Measurements from ENCODE around the gene ZNF654. TPM values are rescaled to one million over a fixed set of nuclear protein-coding genes. Genes with fewer than 3 reads are reported as not detected.

Gene ZNF654
- total and polyA plus RNA-seq, 2 donors (not counting 3 experiments of a cell fraction or from before 2014, with no cell fraction given) = 2.9 to 14.6 TPM

GRCh38 chr3:88032245-88032644 lies 26.8 kb upstream of the ZNF654 start:
- Histone ChIP-seq H2AFZ (ENCODE audit: low read depth, low read length) (peak overlapping the region; percentile 100), H3K27me3 (ENCODE audit: control insufficient read depth in 2 of 2, insufficient read depth in 2 of 2, low read length in 2 of 2) (no peaks in the 10 kb centered on the region), H3K9me1 (replicated peaks; ENCODE audit: control insufficient read depth, extremely low read depth, insufficient read depth, low read length) (no peaks in the 10 kb centered on the region), H3K4me1 (ENCODE audit: control insufficient read depth, extremely low read depth, insufficient read depth, low read length) (peaks cover 17% of the 10 kb centered on the region), H3K27ac (ENCODE audit: insufficient read depth, low read depth, low read length) (peak overlapping the region; percentile 53), H3K36me3 (ENCODE audit: control insufficient read depth in 2 of 2, extremely low read depth in 1 of 2, insufficient read depth in 2 of 2, low read length in 2 of 2) (no peaks in the 10 kb centered on the region), H3K79me2 (ENCODE audit: control insufficient read depth, insufficient read depth, low read length) (no peaks in the 10 kb centered on the region), H4K20me1 (replicated peaks; ENCODE audit: control insufficient read depth, extremely low read depth, insufficient read depth, low read length) (no peaks in the 10 kb centered on the region), H3K9me3 (replicated peaks; ENCODE audit: control insufficient read depth, insufficient read depth, low read length) (no peaks in the 10 kb centered on the region), H3K4me3 (replicated peaks in 1 of 3; ENCODE audit: insufficient read depth in 1 of 3, low read depth in 1 of 3, low read length in 3 of 3) (peak overlapping the region; percentile 24 to 92 (median 84)), H3K4me2 (ENCODE audit: insufficient read depth, low read length) (peak overlapping the region; percentile 100), H3K9ac (replicated peaks; ENCODE audit: extremely low read depth, insufficient read depth, low read length) (peak overlapping the region; percentile 58)
- POLR2A ChIA-PET = interaction anchor here (0.6 to 2.3 kb wide), 2 partner anchors 11 to 27 kb away, joined by 4 to 10 read pairs; partner anchors contain the start of genes CGGBP1 and ZNF654
- FAIRE-seq (no peak), DNase-seq (ENCODE audit: low read depth, low spot score) (no peak)
- BruUV-seq (replicated peaks) = no TSS peak
- CTCF ChIA-PET = interaction anchor here (0.9 to 2.5 kb wide), 8 partner anchors 12 to 260 kb away, joined by 3 to 15 read pairs (median 4); partner anchors contain the start of genes CGGBP1 and ZNF654
- TF ChIP-seq GATA2 (IDR thresholded peaks at IDR 0.05; ENCODE audit: insufficient read depth, insufficient read length, low read depth, low read length) = no peak
- TF ChIP-seq EZH2 (IDR thresholded peaks at IDR 0.05; ENCODE audit: borderline replicate concordance, low read depth, low read length, severe bottlenecking) = no peak
- no peak for TF ChIP-seq MYC (IDR thresholded peaks at IDR 0.05; ENCODE audit: low read depth, low read length)
- TF ChIP-seq JUN (IDR thresholded peaks at IDR 0.05; ENCODE audit: borderline replicate concordance, insufficient read depth, insufficient read length, low read depth) = no peak
- TF ChIP-seq POLR2AphosphoS5 (IDR thresholded peaks at IDR 0.05; ENCODE audit: insufficient read depth, low read depth, low read length) = no peak
- no peak for TF ChIP-seq CTCF (IDR thresholded peaks at IDR 0.05; ENCODE audit: extremely low read depth in 1 of 2, insufficient read depth in 1 of 2, low read depth in 1 of 2, low read length in 2 of 2)
- TF ChIP-seq, protein P1, sequence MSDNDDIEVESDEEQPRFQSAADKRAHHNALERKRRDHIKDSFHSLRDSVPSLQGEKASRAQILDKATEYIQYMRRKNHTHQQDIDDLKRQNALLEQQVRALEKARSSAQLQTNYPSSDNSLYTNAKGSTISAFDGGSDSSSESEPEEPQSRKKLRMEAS (IDR thresholded peaks at IDR 0.05; ENCODE audit: insufficient read depth, insufficient read length) = no peak
- no peak for TF ChIP-seq FOS (IDR thresholded peaks at IDR 0.05; ENCODE audit: borderline replicate concordance, insufficient read depth, low read length)
- no peak for TF ChIP-seq POLR2A (IDR thresholded peaks at IDR 0.05; ENCODE audit: low read depth, low read length)
- intact Hi-C loops (cut with micrococcal nuclease) (no loop called here), dilution Hi-C loops (cut with MboI; ENCODE audit: extremely low pct_ligation_motif_present, low sequenced_read_pairs) (no loop called here)

Measured in endothelial cell of umbilical vein (primary cell).